Amniotic stem cell (primary cell): Measurements from ENCODE around the gene ZNF331.
"Not testable (repeated sequence)": the region's sequence is repeated elsewhere in the genome, so short reads cannot be mapped to it uniquely, and the experiment has no call there.

ENCODE experiments used
- DNase-seq: peaks from one replicate; lab custom pipeline; 2025; lab: John Stamatoyannopoulos, UW

ZNF331 gene

DNA sequence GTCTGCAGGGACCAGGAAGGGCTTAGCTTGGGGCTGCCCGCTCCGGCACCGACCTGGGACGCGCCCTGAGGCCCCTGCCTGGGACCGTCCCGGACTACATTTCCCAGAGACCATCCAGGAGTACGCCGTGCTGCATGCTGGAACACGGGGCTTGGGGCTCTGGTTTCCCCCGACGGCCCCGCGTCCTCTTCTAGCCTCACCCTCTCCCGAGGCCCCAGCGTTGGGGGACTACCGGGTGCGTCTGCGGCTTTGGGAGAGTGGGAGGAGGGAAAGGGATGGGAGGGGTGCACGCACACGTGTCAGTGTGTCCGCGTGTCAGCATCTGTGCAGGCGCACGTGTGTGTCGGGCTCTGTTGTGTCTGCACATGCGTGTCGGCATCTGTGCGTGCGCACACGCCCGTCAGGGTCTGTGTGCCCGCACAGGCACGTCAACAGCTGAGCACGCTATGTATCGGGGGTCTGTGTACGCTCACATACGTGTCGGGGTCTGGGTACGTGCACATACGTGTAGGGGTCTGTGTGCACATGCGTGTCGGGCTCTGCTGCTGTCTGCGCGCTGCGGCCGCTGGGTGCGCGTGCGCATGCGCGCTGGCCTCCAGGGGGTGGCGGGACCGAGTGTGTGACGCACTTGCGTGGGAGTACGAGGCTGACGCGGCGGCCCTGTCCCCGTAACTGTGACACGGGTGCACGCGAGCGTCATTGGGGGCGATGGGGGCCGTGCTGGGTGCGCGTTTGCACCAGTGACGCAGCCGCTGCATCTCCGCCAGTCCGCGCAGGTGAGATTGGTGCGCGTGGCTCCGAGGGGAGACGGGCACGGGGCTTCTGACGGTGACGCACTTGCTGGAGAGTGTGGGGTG is at the start of gene ZNF331:
ZNF331 (plus strand) TSS at position 625 of the 857 bp plus-strand sequence. CDS start 31,232 bp downstream, outside the sequence.
- DNase-seq, result no peak

DNA sequence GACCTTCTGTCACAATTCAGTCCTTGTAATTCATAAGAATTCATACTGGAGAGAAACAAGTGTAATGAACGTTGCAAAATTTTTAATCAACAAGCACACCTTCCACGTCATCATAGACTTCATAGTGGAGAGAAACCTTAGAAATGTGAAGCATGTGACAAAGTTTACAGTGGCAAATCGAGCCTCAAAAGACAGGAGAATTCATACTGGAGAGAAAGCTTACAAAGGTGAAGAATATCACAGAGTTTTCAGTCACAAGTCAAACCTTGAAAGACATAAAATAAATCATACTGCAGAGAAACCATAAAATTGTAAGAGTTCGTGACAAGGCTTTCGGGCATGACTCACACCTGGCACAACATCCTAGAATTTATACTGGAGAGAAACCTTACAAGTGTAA is 45.8 kb upstream of the ZNF331 start:
- DNase-seq, result no peak

DNA sequence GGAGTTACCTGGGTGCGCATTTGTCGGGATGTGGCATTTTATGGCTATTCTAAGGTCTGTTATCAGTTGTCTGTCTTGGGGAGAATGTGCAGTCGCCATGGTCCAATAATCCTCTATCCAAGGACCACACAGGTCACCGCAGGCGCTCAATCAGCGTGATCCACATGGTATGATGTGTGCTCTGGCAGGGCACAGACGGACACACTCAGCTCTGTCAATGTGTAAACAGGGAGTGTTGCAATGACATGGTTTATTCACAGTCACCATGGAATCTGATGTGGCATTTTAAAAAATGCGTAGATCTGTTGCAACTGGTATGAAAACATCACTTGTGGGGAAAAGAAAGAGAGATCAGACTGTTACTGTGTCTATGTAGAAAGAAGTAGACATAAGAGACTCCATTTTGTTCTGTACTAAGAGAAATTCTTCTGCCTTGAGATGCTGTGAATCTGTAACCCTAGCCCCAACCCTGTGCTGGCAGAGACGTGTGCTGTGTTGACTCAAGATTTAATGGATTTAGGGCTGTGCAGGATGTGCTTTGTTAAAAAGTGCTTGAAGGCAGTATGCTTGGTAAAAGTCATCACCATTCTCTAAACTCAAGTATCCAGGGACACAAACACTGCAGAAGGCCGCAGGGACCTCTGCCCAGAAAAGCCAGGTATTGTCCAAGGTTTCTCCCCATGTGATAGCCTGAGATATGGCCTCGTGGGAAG is 40.5 kb upstream of the ZNF331 start:
- DNase-seq, result not testable (repeated sequence)

DNA sequence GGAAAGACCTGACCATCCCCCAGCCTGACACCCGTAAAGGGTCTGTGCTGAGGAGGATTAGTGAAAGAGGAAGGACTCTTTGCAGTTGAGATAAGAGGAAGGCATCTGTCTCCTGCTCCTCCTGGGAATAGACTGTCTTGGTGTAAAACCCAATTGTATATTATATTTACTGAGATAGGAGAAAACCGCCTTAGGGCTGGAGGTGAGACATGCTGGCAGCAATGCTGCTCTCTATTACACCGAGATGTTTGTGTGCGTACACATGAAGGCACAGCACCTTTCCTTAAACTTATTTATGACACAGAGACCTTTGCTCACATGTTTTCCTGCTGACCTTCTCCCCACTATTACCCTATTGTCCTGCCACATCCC is 39.9 kb upstream of the ZNF331 start:
- DNase-seq, result not testable (repeated sequence)

DNA sequence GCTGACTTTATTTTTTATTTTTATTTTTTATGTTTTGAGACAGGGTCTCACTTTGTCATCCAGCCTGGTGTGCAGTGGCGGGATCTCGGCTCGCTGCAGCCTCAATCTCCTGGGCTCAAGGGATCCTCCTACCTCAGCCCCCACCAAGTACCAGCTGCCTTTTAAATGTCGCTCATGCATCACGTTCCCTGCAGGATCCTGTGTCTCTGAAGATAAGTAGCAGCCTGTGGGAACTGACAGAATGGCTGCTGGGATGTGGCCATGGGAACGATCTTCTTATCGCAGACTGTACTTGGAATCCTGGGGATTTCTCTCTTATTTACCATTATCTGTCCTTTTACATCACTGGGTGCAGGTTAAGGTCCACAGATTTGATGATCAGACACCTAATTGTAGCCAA is 34.8 kb upstream of the ZNF331 start:
- not testable (repeated sequence) for DNase-seq

DNA sequence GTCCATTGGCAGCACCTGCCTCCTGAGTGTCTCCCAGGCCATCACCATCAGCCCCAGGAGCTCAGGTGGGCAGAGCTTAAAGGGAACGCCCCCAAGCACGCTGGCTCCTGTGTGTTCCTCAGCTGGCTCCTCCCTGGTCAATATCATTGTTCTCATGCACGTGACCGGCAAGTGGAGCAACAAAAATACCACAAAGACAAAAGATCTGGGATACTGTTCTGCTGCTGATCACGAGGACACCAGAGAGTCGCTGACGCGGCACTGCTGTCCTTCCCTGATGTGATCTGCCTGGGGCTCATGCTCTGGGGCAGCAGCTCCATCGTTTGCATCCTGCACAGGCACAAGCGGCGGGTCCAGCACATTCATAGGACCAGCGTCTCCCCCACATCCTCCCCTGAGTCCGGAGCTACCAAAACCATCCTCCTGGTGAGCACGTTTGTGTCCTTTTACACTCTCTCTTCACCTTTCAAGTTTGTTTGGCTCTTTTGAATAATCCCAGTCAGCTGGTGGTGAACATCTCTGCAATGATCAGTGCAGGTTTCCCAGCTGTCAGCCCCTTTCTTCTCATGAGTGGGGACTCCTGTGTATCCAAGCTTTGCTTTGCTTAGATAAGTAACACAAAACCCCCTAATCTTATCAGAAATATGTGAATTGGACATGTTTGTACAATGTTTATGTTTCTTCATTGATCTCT is 34.1 kb upstream of the ZNF331 start:
- not testable (repeated sequence) for DNase-seq

DNA sequence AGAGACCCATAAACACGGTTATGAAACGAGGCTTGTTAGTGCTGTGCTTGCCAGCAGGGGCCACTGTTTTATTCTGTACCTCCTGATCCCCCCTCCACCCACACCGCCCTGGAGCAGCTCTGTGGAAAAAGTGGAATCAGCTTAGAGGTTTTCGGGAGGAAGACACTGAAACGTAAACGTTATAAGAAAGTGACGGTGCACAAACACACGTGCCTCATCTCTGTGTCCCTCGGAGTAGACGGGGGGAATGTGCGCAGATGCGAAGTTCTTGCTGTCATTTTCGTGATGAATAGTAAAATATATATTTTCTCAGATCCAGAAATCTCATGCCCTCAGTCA is 33.6 kb upstream of the ZNF331 start:
- DNase-seq, result not testable (repeated sequence)

DNA sequence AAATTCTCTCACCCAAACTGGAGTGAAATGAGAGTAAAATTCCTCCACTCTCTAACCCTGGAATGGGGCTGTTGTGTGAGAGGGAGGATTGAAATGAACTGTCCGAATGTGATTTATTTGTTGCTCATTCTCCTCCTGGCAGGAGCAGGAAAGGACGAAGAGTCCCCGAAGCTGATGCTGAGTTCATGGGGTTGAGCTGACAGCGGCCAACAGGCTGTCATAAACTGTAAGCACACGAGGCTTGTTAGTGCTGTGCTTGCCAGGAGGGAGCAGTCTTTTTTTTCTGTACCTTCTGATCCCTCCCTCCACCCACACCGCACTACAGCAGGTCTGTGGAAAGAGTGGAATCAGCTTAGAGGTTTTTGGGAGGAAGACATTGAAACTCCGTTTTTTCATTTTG is 33.1 kb upstream of the ZNF331 start:
- no peak for DNase-seq

DNA sequence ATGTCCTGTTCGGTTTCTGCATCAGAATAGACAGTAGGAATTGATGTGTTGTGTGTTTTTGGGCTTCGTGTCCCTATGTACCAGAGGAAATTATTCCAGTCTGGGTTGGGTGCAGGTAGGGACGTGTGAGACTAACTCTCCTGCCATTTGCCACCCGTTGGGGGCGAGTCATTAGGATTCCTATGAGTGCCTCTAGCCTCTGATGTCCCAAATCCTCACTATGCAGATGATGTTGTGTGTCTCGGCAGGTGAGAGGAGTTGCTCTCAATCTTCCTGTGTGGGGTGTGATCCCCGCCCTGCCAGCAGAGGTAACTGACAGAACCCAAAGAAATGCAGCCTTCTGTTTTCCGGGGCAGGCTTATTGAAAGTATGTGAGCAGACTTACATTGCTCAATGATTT is 31.2 kb upstream of the ZNF331 start:
- DNase-seq, result no peak

DNA sequence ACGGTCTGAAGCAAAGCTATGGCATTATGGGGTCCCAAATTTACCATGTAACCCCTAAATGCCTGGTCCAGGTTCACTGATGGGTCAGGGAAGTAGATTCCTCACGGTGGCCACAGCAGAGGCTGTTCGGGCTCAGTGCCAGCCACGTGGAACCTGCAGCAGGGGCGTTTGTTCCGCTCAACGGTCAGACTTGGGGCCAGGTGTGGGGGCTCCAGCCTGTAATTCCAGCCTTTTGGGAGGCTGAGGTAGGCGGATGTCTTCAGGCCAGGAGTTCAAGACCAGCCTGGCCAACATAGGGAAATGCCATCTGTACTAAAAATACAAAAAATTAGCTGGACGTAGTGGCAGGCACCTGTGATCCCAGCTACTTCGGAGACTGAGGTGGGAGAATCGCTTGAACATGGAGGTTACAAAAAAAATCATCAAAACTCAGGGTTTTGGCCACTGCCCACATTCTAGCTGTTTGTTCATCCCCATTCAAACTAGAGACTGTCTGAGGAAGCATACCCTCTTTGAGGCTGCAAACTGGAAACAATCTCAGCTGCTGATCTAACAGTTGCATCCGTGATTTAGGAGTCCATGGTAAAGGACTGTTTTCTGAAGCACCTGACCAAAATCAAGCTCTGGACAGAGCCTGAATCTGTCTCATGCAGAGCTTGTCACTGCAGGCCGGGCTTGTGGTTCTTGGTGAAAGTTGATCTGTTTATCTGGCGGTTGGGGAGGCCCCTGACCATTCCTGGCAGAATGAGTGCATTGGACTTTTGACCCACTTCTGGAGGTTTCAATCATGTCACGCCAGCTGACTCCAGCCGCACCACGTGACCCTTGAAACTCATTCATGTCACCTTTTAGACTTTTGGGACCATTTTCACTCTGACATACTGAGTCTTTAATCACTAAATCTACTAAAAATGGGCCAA is 30.2 kb upstream of the ZNF331 start:
- DNase-seq, result no peak

DNA sequence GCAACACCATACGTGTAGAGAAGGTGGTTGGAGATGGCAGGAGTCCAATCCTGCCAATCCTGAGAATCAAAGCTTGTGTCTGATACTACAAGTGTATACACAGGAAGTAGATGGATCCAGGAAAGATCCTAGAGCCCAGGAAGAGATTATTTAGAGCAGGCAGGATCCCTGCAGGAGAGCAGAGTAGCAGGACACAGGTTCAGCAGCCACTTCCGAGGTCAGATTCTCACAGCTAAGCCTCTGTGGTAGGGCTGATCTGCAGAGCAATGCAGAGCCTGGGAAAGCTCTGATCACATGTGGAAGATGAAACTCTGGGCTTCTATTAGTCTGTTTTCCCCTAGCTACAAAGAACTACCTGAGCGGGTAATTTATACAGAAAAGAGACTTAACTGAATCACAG is 28.5 kb upstream of the ZNF331 start:
- no peak for DNase-seq

DNA sequence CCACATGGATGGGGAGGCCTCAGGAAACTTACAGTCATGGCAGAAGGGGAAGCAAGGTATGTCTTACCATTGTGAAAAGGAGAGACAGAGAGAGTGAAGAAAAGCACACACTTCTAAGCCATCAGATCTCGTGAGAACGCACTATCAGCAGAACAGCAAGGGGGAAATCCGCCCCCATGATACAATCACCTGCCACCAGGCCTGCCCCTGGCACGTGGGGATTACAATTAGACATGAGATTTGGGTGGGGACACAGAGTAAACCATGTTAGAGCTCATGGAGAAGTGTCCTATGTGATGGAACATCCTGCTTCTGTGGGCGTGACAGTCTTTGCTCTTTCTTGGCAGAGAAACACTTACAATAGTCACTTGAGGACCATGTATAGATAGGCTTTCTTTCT is 28.1 kb upstream of the ZNF331 start:
- no peak for DNase-seq

DNA sequence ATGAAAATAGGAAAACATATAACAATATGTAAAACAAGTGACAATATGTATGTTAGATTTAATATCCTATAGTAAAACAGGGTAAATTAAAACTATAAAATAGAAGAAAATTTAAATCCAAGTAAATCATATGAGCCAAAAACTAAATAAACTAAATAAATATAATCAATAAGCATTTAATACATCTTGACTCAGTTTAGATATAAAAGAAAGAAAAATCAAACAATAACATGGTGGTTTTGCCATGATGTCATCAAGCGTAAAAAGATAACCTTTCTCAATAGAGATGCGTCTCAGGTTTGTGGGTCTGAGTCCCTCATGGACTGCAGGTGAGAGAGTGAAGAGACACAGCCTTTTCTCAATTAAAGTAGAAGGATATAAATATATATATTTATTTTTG is 26.6 kb upstream of the ZNF331 start:
- DNase-seq, result no peak

DNA sequence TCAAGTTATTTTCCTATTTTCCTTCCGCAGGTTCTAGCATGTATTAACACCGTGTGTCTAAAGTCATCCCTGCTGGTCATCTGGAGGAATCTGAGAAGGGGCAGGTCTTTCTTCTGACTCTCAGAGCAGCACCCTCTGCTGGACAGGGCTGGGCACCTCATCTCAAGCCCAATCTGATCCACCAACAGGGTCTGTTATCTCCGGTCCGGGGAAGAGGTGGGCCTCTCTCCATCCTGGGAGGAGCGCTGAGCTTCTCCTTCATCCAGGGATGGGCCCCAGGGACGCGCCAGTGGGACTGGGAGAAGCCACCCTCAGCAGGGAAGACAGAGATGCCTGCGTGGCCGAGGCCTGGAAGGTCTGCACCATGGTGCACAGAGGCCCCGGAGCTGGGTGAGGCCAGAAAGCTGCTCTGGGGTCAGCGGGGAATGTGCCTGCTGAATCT is 26.0 kb upstream of the ZNF331 start:
- DNase-seq, result peak; percentile 11

DNA sequence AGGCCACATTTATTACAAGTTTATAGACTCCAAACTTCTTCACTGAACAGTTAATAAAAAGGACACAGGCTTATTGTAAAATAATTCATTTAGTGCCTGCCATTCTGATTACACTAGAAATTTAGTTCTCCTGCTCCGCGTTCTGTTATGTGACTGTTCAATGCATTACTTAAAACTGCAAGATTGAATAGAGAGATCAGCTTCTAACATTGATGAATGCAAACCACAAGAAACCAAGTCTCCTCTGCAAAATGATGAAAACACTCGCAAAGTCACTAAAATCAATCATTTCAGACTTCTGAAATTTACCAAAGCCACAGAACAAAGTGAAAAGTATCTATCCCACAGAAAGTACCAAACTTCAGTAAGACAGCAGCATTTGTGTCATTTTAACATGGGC is 22.9 kb upstream of the ZNF331 start:
- not testable (repeated sequence) for DNase-seq

DNA sequence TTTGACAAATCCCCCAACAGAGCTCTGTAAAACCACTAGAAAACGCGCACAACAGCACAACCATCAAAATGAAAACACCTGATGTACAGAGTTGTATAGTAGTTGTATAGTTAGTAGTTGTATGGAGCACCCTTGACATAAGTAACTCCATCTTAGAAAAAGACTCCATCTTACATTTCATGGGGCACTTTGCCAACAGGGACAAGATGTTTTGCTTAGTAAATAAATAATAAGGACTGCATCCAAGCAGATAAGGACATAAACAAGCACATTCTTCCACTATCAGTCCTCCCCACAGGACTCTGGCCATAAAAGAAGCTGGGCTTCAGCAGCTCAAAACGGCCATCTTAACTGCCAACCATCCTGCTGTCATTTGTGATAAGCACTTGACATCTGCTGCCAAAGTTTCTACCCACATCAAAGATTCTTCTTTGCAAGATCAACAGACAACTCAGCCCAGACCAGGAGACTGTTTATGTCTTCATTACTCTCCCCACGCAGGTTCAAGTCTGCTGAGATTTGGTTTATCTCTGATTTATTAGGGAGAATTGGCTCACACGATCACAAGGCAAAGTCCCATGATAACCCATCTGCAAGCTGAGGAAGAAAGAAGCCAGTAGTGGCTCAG is 20.7 kb upstream of the ZNF331 start:
- DNase-seq, result no peak

DNA sequence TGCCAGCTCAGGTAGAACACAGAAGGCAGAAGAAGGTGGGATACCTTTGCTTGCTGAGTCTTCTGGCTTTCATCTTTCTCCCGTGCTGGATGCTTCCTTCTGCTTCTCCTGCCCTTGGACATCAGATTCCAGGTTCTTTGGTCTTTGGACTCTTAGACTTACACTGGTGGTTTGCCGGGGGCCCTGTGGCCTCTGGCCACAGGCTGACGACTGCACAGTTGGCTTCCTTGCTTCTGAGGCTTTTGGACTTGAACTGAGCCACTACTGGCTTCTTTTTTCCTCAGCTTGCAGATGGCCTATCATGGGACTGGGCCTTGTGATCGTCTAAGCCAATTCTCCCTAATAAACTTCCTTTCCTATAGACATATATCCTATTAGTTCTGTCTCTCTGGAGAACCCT is 19.8 kb upstream of the ZNF331 start:
- no peak for DNase-seq

DNA sequence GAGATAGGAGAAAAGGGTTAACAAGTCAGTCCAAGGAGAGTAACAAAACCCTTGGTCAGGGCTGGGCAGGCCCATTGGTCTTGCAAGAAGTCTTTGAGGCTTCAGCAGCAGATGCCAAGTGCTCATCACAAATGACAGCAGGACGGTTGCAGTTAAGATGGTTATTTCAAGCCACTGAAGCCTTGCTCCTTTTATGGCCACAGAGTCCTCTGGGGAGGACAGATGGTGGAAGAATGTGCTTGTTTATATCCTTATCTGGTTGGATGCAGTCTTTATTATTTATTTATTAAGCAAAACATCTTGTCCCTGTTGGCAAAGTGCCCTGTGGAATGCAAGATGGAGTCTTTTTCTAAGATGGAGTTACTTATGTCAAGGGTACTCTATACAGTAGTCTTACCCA is 19.2 kb upstream of the ZNF331 start:
- no peak for DNase-seq

DNA sequence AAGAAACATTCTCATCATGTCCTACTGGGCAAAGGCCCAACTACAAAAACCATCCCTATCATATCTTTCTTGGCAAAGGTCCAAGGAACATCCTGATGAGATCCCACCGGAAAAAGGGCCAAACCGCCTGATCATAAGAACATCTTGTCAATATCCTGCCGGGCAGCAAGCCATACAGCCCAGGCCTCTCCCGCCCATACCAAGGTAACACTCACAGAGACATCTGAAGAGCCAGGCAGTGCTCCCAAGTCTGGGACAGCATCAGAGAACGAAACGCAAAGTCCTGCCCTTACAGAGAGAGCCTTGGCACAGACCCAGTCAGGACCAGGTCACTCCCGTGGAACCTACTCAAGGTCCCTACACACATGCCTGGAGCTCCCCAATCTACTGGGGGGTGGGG is 18.5 kb upstream of the ZNF331 start:
- no peak for DNase-seq

DNA sequence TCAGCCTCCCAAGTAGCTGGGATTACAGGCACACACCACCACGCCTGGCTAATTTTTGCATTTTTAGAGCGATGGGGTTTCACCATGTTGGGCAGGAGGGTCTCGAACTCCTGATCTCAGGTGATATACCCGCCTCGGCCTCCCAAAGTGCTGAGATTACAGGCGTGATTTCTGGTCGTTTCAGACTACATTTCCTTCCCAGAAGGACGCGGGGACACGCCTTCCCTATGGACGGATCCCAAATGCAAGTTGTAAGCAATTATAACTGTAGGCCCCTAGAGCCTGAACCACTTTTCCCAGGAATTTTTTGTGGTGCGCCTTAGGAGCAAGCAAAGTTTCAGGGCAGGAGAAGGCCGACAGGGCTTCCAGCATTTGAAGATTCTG is 17.8 kb upstream of the ZNF331 start:
- DNase-seq, result no peak
